Small intestine (tissue), 7 donors: ENCODE data around the gene NT5C3B. TPM values are rescaled to one million over a fixed set of nuclear protein-coding genes. Genes with fewer than 3 reads are reported as not detected.
A peak's percentile ranks its signal among the peaks of the same experiment; 100 is the strongest.
"Not testable (repeated sequence)": the region's sequence is repeated elsewhere in the genome, so short reads cannot be mapped to it uniquely, and the experiment has no call there.

Experiments used
- DNase-seq, 2 donors: peaks; one replicate each; pipeline versions ENCODE4 v3.0.0 to v3.0.0-alpha.2; 2013
- FAIRE-seq: peaks from 2 replicates; lab custom pipeline; 2012; peaks lifted over from hg19 to GRCh38; lab: Jason Lieb, UNC
- H3K27ac ChIP-seq, 3 donors: one replicate each; pipeline ENCODE4 v1.5.1; 2013; ENCODE audit warnings: low read length in 2 of 3, mild to moderate bottlenecking in 2 of 3, control low read depth in 1 of 3, inconsistent platforms in 1 of 3, low read depth in 1 of 3, moderate library complexity in 1 of 3
- H3K27me3 ChIP-seq, 3 donors: one replicate each; pipeline ENCODE4 v1.6.1; 2013; ENCODE audit warnings: low read length in 3 of 3, inconsistent platforms in 1 of 3; ENCODE audit not compliant: control insufficient read depth in 3 of 3, insufficient read depth in 3 of 3
- H3K36me3 ChIP-seq, 3 donors: one replicate each; pipeline ENCODE4 v1.6.1; 2013; ENCODE audit warnings: low read length in 3 of 3, inconsistent platforms in 1 of 3, low read depth in 1 of 3, mild to moderate bottlenecking in 1 of 3, moderate library complexity in 1 of 3; ENCODE audit not compliant: control insufficient read depth in 3 of 3, insufficient read depth in 2 of 3
- H3K4me1 ChIP-seq, 3 donors: one replicate each; pipeline ENCODE4 v1.6.1; 2013; ENCODE audit warnings: low read length in 2 of 3, inconsistent platforms in 1 of 3, low read depth in 1 of 3, mild to moderate bottlenecking in 1 of 3, moderate library complexity in 1 of 3; ENCODE audit not compliant: control insufficient read depth in 3 of 3, insufficient read depth in 2 of 3
- H3K4me3 ChIP-seq, 3 donors: one replicate each; pipeline ENCODE4 v1.5.1; 2013; ENCODE audit warnings: low read length in 3 of 3, control low read depth in 1 of 3, inconsistent platforms in 1 of 3, low read depth in 1 of 3, mild to moderate bottlenecking in 1 of 3, moderate library complexity in 1 of 3
- H3K9me3 ChIP-seq, 2 donors: one replicate each; pipeline ENCODE4 v1.6.1; 2013; ENCODE audit warnings: low read depth in 1 of 2, low read length in 1 of 2; ENCODE audit not compliant: control insufficient read depth in 2 of 2, insufficient read depth in 1 of 2
- WGBS, 3 donors: extraction: QIAGEN DNeasy Blood & Tissue Kit; methylation state at CpG; one replicate each; pipeline ENCODE4 v1.1.7; 2013; 5-methylcytosine and 5-hydroxymethylcytosine counted together
- polyA plus RNA-seq, 4 donors: library from polyadenylated mRNA; stranded (reverse) in 3 of 4; unstranded in 1 of 4; fragments of 200-250 nt in 3 of 4; fragments of 120-200 nt in 1 of 4; gene quantifications; one replicate each; pipeline versions ENCODE4 v1.2.1 to v1.2.3, GENCODE V29; 2013
- donor health status: healthy with polysubstance abuse.
- donor health status: control.
- donor health status: control.
- donor health status: Bipolar disorder and iron deficiency.
- donor health status: healthy.

The NT5C3B gene
- polyA plus RNA-seq, 4 donors: 10.5 to 36.0 (median 27.9) TPM

- no peaks in the 10 kb centered on the region for H3K9me3 ChIP-seq
- FAIRE-seq: no peak
- peaks cover 2 to 71% (median 10%) of the 10 kb centered on the region in 3 donors for H3K4me1 ChIP-seq
- H3K27ac ChIP-seq: peak overlapping the region; percentile 74 to 89 (median 81)
- no peaks in the 10 kb centered on the region for H3K27me3 ChIP-seq
- WGBS, 3 donors: 17 to 26% (median 19%) methylated on average over 12 of the region's 12 CpGs
- no peak overlapping the region for H3K4me3 ChIP-seq
- peaks cover 0 to 78% (median 0%) of the 10 kb centered on the region in 3 donors for H3K36me3 ChIP-seq
- DNase-seq: peak; percentile 50 to 68
Observed at GRCh38 chr17:41777574-41778188, 58.4 kb downstream of the NT5C3B start.

- peak overlapping the region; percentile 74 to 89 (median 81) for H3K27ac ChIP-seq
Observed at GRCh38 chr17:41777157-41777573, 58.9 kb downstream of the NT5C3B start.

GRCh38 chr17:41776262-41776900 lies 59.7 kb downstream of the NT5C3B start:
- not testable (repeated sequence) for H3K4me3 ChIP-seq, FAIRE-seq, DNase-seq, H3K27me3 ChIP-seq, H3K9me3 ChIP-seq
- peaks cover 0 to 78% (median 2%) of the 10 kb centered on the region in 3 donors for H3K36me3 ChIP-seq
- 81 to 82% (median 82%) methylated on average over 14 of the region's 14 CpGs for WGBS, 3 donors
- peaks cover 0 to 74% (median 12%) of the 10 kb centered on the region in 3 donors for H3K4me1 ChIP-seq
- peak overlapping the region; percentile 71 to 99 (median 84) for H3K27ac ChIP-seq

More at GRCh38 chr17:41777157-41777573, 58.9 kb downstream of the NT5C3B start:
- WGBS, 3 donors: 21 to 31% (median 27%) methylated on average over 3 to 4 of the region's 4 CpGs
- H3K27me3 ChIP-seq: no peaks in the 10 kb centered on the region
- H3K4me1 ChIP-seq: peaks cover under 1 to 71% (median 10%) of the 10 kb centered on the region in 3 donors
- FAIRE-seq (no peak), DNase-seq (peak; percentile 36 to 48)
- no peak overlapping the region for H3K4me3 ChIP-seq
- H3K36me3 ChIP-seq: peaks cover 0 to 78% (median 0%) of the 10 kb centered on the region in 3 donors
- no peaks in the 10 kb centered on the region for H3K9me3 ChIP-seq

- no peak for FAIRE-seq
- Histone ChIP-seq H3K27ac (peak overlapping the region; percentile 71 to 99 (median 84)), H3K9me3 (no peaks in the 10 kb centered on the region), H3K27me3 (no peaks in the 10 kb centered on the region), H3K4me1 (peaks cover 0 to 74% (median 12%) of the 10 kb centered on the region in 3 donors), H3K4me3 (no peak overlapping the region), H3K36me3 (peaks cover 0 to 83% (median 6%) of the 10 kb centered on the region in 3 donors)
- WGBS, 3 donors: 39 to 57% (median 51%) methylated on average over 12 of the region's 12 CpGs
- DNase-seq: peak; percentile 48 to 72
Observed at GRCh38 chr17:41775394-41776226, 60.4 kb downstream of the NT5C3B start.

Other genes with a start within 250 kb of the NT5C3B start
- gene KRT14, start 249.3 kb downstream of the NT5C3B start, polyA plus RNA-seq: 1 to 10 TPM in 2 of 4 donors, under 1 TPM in 1, not detected in 1; 0.33 to 2.2 (median 1.1) TPM
- gene KRT16, start 223.5 kb downstream of the NT5C3B start, polyA plus RNA-seq: under 1 TPM in 1 of 4 donors, not detected in 3; 0.25 TPM
- 1 to 10 TPM in 2 of 4 donors, under 1 TPM in 1, not detected in 1; 0.65 to 2.4 (median 1.8) TPM for gene KRT17, start 211.7 kb downstream of the NT5C3B start, polyA plus RNA-seq
- gene EIF1, start 147.3 kb downstream of the NT5C3B start, polyA plus RNA-seq: 100 to 1,000 TPM; 328 to 770 (median 618) TPM
- 1 to 10 TPM in 1 of 4 donors, not detected in 3; 1.9 TPM for gene GAST, start 123.9 kb downstream of the NT5C3B start, polyA plus RNA-seq
- gene HAP1, start 101.6 kb downstream of the NT5C3B start, polyA plus RNA-seq: under 1 TPM; 0.21 to 0.40 (median 0.25) TPM
- gene JUP, start 49.5 kb downstream of the NT5C3B start, polyA plus RNA-seq: 100 to 1,000 TPM; 122 to 316 (median 270) TPM
- 10 to 100 TPM in 2 of 4 donors, 1 to 10 TPM in 2; 6.5 to 19.1 (median 11.2) TPM for gene P3H4, start 24.3 kb downstream of the NT5C3B start, polyA plus RNA-seq
- 10 to 100 TPM in 2 of 4 donors, 1 to 10 TPM in 1, under 1 TPM in 1; 0.67 to 39.7 (median 8.7) TPM for gene FKBP10, start 23.2 kb downstream of the NT5C3B start, polyA plus RNA-seq
- under 1 TPM in 1 of 4 donors, not detected in 3; 0.15 TPM for gene KLHL10, start 1.6 kb upstream of the NT5C3B start, polyA plus RNA-seq
- gene KLHL11, start 29.2 kb upstream of the NT5C3B start, polyA plus RNA-seq: 1 to 10 TPM in 2 of 4 donors, not detected in 2; 1.7 to 5.1 TPM
- gene ACLY, start 82.7 kb upstream of the NT5C3B start, polyA plus RNA-seq: 10 to 100 TPM; 44.0 to 84.9 (median 54.4) TPM
- gene ODAD4, start 94.4 kb upstream of the NT5C3B start, polyA plus RNA-seq: under 1 TPM in 2 of 4 donors, not detected in 2; 0.28 to 0.50 TPM
- gene CNP, start 130.6 kb upstream of the NT5C3B start, polyA plus RNA-seq: 10 to 100 TPM; 13.2 to 38.9 (median 28.4) TPM
- 10 to 100 TPM; 70.0 to 91.2 (median 74.7) TPM for gene DNAJC7, start 181.2 kb upstream of the NT5C3B start, polyA plus RNA-seq
- gene NKIRAS2, start 183.9 kb upstream of the NT5C3B start, polyA plus RNA-seq: 10 to 100 TPM; 21.1 to 38.8 (median 26.1) TPM
- gene C17orf113, start 214.4 kb upstream of the NT5C3B start, polyA plus RNA-seq: 1 to 10 TPM in 1 of 4 donors, under 1 TPM in 3; 0.22 to 3.4 (median 0.52) TPM